Measurements from ENCODE around the gene GLIPR2.

GLIPR2 gene

GRCh38 chr9:36119476-36119875 lies 17.1 kb upstream of the GLIPR2 start:
- H3K4me3 ChIP-seq (ENCODE audit: low read depth, low read length), result no peak overlapping the region
- no peaks in the 10 kb centered on the region for H3K36me3 ChIP-seq
- TF ChIP-seq, protein P1, sequence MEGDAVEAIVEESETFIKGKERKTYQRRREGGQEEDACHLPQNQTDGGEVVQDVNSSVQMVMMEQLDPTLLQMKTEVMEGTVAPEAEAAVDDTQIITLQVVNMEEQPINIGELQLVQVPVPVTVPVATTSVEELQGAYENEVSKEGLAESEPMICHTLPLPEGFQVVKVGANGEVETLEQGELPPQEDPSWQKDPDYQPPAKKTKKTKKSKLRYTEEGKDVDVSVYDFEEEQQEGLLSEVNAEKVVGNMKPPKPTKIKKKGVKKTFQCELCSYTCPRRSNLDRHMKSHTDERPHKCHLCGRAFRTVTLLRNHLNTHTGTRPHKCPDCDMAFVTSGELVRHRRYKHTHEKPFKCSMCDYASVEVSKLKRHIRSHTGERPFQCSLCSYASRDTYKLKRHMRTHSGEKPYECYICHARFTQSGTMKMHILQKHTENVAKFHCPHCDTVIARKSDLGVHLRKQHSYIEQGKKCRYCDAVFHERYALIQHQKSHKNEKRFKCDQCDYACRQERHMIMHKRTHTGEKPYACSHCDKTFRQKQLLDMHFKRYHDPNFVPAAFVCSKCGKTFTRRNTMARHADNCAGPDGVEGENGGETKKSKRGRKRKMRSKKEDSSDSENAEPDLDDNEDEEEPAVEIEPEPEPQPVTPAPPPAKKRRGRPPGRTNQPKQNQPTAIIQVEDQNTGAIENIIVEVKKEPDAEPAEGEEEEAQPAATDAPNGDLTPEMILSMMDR (IDR thresholded peaks at IDR 0.05; ENCODE audit: low read depth, low read length), result no peak
- no peaks in the 10 kb centered on the region for H3K9me3 ChIP-seq
- no peaks in the 10 kb centered on the region; the same call in 1 of the 2 replicates for H3K4me1 ChIP-seq
- no peak for DNase-seq
- H3K27me3 ChIP-seq, result no peaks in the 10 kb centered on the region

GRCh38 chr9:36120705-36121104 lies 15.8 kb upstream of the GLIPR2 start:
- no peaks in the 10 kb centered on the region for H3K36me3 ChIP-seq
- no peaks in the 10 kb centered on the region for H3K9me3 ChIP-seq
- no peak overlapping the region for H3K4me3 ChIP-seq (ENCODE audit: low read depth, low read length)
- H3K27me3 ChIP-seq, result no peaks in the 10 kb centered on the region
- no peak for DNase-seq
- H3K4me1 ChIP-seq, result no peaks in the 10 kb centered on the region; the same call in 1 of the 2 replicates
- TF ChIP-seq, protein P1 (IDR thresholded peaks at IDR 0.05; ENCODE audit: low read depth, low read length), result no peak

GRCh38 chr9:36121971-36122370 lies 14.6 kb upstream of the GLIPR2 start:
- TF ChIP-seq, protein P1 (IDR thresholded peaks at IDR 0.05; ENCODE audit: low read depth, low read length), result no peak
- H3K4me1 ChIP-seq, result no peaks in the 10 kb centered on the region; the same call in 1 of the 2 replicates
- no peak for DNase-seq
- no peaks in the 10 kb centered on the region for H3K27me3 ChIP-seq
- H3K4me3 ChIP-seq (ENCODE audit: low read depth, low read length), result no peak overlapping the region
- H3K36me3 ChIP-seq, result no peaks in the 10 kb centered on the region
- no peaks in the 10 kb centered on the region for H3K9me3 ChIP-seq

GRCh38 chr9:36123515-36123914 lies 13.0 kb upstream of the GLIPR2 start:
- Histone ChIP-seq H3K4me1 (no peaks in the 10 kb centered on the region; the same call in 1 of the 2 replicates), H3K36me3 (no peaks in the 10 kb centered on the region), H3K27me3 (no peaks in the 10 kb centered on the region), H3K9me3 (no peaks in the 10 kb centered on the region), H3K4me3 (ENCODE audit: low read depth, low read length) (no peak overlapping the region)
- no peak for DNase-seq
- TF ChIP-seq, protein P1 (IDR thresholded peaks at IDR 0.05; ENCODE audit: low read depth, low read length), result no peak

GRCh38 chr9:36125062-36125855 lies 11.3 kb upstream of the GLIPR2 start:
- Histone ChIP-seq H3K4me3 (ENCODE audit: low read depth, low read length) (no peak overlapping the region), H3K4me1 (no peaks in the 10 kb centered on the region), H3K9me3 (no peaks in the 10 kb centered on the region), H3K36me3 (no peaks in the 10 kb centered on the region), H3K27me3 (no peaks in the 10 kb centered on the region)
- DNase-seq, result no peak
- TF ChIP-seq, protein P1 (IDR thresholded peaks at IDR 0.05; ENCODE audit: low read depth, low read length), result no peak

GRCh38 chr9:36126016-36126730 lies 10.4 kb upstream of the GLIPR2 start:
- H3K9me3 ChIP-seq, result no peaks in the 10 kb centered on the region
- no peaks in the 10 kb centered on the region for H3K36me3 ChIP-seq
- TF ChIP-seq, protein P1 (IDR thresholded peaks at IDR 0.05; ENCODE audit: low read depth, low read length), result no peak
- no peak for DNase-seq
- H3K4me1 ChIP-seq, result no peaks in the 10 kb centered on the region
- no peak overlapping the region for H3K4me3 ChIP-seq (ENCODE audit: low read depth, low read length)
- no peaks in the 10 kb centered on the region for H3K27me3 ChIP-seq

Data from BE2C (cell line).